ENCODE results near the gene GSG1L. TPM values are rescaled to one million over a fixed set of nuclear protein-coding genes. Genes with fewer than 3 reads are reported as not detected.
"Not testable (repeated sequence)": the region's sequence is repeated elsewhere in the genome, so short reads cannot be mapped to it uniquely, and the experiment has no call there.

Gene GSG1L
- total RNA-seq, 1 donor from 2014 or later: not detected

DNA sequence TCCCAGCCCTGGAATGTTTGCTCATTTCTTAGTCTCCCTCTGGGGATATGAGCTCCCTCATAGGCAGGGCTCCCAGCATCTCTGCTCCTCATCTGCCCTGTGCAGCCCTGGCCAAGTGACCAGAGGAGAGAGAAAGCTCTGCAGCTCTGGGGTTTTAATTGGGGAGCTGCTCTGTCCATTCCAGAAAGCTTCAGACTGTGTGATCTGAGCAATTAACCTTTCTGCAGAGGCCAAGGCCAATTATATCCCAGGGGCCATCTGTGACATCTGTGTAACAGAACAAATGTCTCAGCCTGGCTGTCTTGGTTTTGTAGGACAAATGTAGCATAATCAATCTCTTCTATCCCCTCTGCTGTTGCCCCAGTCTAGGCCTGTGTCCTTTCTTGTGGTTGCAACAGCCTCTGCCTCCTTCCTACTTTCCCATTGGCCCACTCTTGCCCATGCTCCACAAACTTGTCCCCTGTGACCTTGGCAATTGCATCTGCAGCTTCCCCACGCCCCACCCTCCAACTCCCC, 156.0 kb downstream of the GSG1L start:
- Mint-ChIP-seq H3K4me3 (no peak overlapping the region), H3K27me3 (no peaks in the 10 kb centered on the region), H3K36me3 (ENCODE audit: low read depth) (no peaks in the 10 kb centered on the region), H3K27ac (no peak overlapping the region), H3K9me3 (no peaks in the 10 kb centered on the region), H3K4me1 (no peaks in the 10 kb centered on the region)
- intact Hi-C loops (cut with micrococcal nuclease): no loop called here
- DNase-seq: no peak

DNA sequence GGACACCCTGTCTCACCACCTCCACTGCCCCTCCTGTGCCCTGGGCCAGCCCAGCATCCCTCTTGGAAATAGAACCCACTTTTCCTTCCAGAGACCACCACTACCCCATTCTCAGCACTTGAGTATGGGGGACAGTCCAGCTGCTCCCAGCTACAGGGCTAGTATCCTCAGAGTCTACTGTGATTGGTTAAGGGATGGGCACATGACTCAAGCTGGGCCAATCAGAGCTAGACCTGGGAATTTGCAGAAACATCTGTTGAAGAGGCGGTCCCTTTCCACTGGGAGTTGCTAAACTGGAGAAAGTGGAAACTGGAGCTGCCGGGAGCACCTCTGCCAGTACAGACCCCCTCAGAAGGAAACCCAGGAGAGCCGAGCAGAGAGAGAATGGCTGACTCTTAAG, 156.6 kb downstream of the GSG1L start:
- no peaks in the 10 kb centered on the region for H3K27me3 Mint-ChIP-seq
- intact Hi-C loops (cut with micrococcal nuclease): no loop called here

DNA sequence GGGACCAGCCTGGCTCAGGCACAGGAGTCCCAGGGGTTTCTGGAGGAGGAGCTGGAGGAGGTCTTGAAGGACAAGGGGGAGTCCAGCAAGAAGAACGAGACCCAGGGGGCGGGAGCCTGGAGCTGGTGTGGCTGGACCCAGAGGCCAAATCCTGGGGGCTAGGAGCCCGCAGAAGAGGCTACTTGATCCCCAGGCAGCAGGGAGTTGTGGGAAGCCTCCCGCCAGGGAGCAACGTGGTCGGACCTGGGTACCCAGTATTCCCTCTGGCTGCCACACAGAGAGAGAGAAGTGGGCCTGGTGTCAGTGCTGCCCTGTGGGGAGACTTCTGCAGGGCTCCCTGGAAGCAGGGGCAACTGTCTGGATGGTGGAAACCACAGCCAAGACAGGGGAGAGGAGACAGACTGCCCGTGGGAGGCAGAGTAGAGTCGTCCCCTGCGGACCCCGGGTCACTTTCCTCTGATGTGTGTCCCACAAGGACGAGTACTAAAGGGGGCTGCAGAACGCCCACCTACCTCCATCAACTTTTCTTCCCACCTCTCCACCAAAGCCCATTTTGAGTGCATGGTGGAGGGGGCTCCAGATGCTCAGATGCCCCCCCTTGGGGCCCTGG, 160.4 kb downstream of the GSG1L start:
- no peak for DNase-seq
- no peaks in the 10 kb centered on the region for H3K9me3 Mint-ChIP-seq
- intact Hi-C loops (cut with micrococcal nuclease): no loop called here
- no peaks in the 10 kb centered on the region for H3K4me1 Mint-ChIP-seq
- H3K36me3 Mint-ChIP-seq (ENCODE audit: low read depth): no peaks in the 10 kb centered on the region
- no peak overlapping the region for H3K4me3 Mint-ChIP-seq
- H3K27ac Mint-ChIP-seq: no peak overlapping the region
- H3K27me3 Mint-ChIP-seq: no peaks in the 10 kb centered on the region

More for the DNA sequence above, 156.6 kb downstream of the GSG1L start:
- Mint-ChIP-seq H3K27ac (no peak overlapping the region), H3K36me3 (ENCODE audit: low read depth) (no peaks in the 10 kb centered on the region), H3K4me1 (no peaks in the 10 kb centered on the region), H3K4me3 (no peak overlapping the region), H3K9me3 (no peaks in the 10 kb centered on the region)
- no peak for DNase-seq

DNA sequence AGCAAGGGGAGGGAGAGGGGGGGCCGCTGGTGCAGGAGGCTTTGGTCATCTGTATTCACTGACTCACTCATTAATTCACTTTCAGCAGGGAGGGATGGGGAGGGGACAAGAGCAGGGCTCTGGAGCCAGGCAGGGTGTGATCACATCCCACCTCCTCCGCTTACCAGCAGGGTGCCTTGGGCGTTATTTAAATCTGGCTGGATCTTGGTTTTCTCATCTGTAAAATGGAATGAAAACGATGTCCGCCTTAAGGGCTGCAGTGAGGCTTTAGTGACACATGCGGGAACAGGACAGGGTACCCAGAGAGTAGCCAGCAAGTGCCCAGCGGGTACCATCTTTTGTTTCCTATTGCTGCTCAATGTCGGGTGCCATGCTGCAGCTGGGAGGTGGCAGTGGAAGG, 161.0 kb downstream of the GSG1L start:
- intact Hi-C loops (cut with micrococcal nuclease): no loop called here
- Mint-ChIP-seq H3K36me3 (ENCODE audit: low read depth) (no peaks in the 10 kb centered on the region), H3K4me3 (no peak overlapping the region), H3K4me1 (no peaks in the 10 kb centered on the region), H3K27ac (no peak overlapping the region), H3K27me3 (no peaks in the 10 kb centered on the region), H3K9me3 (no peaks in the 10 kb centered on the region)
- DNase-seq: no peak

DNA sequence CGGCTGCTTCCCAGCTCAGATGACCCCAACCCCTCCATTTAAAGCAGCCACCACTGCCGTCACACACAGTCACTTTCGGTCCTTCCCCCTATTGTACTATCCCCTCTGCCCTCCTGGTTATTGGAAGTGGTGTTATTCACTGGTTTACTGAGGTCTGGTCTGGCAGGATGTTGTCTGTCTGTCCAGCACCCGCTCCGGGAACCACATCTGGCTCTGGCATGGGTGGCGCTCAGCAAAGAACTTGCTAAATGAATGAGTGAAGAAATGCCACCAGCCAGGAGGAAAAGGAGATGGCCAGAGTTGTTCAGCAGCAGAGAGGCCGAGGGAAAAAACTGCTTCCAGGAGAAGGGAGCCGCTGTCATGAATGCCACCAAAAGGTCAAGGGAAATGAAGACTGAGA, 161.6 kb downstream of the GSG1L start:
- H3K9me3 Mint-ChIP-seq: no peaks in the 10 kb centered on the region
- no peak for DNase-seq
- H3K4me3 Mint-ChIP-seq: no peak overlapping the region
- H3K36me3 Mint-ChIP-seq (ENCODE audit: low read depth): no peaks in the 10 kb centered on the region
- H3K27ac Mint-ChIP-seq: no peak overlapping the region
- H3K27me3 Mint-ChIP-seq: no peaks in the 10 kb centered on the region
- intact Hi-C loops (cut with micrococcal nuclease): no loop called here
- H3K4me1 Mint-ChIP-seq: no peaks in the 10 kb centered on the region

DNA sequence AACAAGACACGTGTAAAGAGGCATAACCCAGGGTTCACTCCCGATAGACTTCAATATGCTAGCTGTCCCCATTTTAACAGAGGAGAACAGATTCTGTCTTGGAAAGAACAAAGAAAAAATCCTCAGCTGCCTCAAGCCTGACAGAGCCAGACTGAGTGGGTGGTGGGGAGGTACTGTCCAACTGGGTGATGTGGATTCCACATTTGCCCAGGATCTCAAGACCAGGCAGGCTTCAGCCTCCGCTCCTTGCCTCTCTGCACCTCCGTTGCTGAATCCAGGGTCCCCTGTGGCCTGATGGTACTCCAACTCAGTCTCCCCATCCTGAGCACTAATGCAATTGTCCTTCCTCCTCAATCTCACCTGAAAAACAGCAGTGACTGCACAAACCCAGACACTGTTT, 163.8 kb downstream of the GSG1L start:
- Mint-ChIP-seq H3K36me3 (ENCODE audit: low read depth) (no peaks in the 10 kb centered on the region), H3K27me3 (no peaks in the 10 kb centered on the region), H3K4me3 (no peak overlapping the region), H3K9me3 (no peaks in the 10 kb centered on the region), H3K27ac (no peak overlapping the region), H3K4me1 (no peaks in the 10 kb centered on the region)
- no peak for DNase-seq
- intact Hi-C loops (cut with micrococcal nuclease): no loop called here

DNA sequence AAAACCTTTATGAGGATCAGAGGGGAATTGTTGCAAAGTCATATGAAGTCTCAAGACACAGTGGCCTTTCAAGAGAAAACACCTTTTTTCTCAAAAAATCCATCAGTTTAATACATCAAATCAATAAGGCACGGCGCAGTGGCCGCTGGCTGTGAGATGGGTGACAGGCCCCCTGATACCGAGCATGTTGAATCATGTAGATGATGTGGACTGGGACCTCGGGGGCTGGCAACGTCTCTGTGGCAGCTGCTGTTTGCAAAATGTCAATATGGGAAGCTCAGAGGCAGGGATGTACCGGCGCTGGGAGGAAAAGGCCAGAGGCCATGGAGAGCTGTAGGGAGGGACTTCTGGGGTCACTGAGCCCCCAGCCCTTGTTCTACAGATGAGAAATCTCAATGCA, 169.1 kb downstream of the GSG1L start:
- Mint-ChIP-seq H3K27me3 (peaks cover 1% of the 10 kb centered on the region), H3K4me1 (no peaks in the 10 kb centered on the region), H3K27ac (no peak overlapping the region), H3K36me3 (ENCODE audit: low read depth) (no peaks in the 10 kb centered on the region), H3K9me3 (no peaks in the 10 kb centered on the region), H3K4me3 (no peak overlapping the region)
- intact Hi-C loops (cut with micrococcal nuclease): no loop called here
- DNase-seq: no peak

DNA sequence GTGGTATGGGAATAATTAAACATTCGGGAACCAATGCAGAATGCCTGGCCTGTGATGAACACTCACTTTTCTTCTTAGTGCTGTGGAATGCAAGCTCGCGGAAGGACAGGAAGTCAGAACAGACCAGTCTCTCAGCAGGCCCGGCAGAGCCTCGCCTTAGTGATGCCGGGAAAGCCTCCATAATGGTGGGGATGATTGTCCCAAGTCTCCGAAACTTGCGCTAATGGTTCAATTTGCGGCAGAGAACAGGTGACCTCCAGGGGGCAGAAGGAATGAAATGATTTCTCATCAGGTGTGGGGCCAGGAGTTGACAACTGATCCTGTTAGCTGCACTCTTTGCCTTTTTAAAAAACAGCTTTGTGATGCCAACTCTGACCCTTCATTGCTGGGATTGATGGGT, 170.6 kb downstream of the GSG1L start:
- peaks cover 1% of the 10 kb centered on the region for H3K27me3 Mint-ChIP-seq
- H3K9me3 Mint-ChIP-seq: no peaks in the 10 kb centered on the region
- no peaks in the 10 kb centered on the region for H3K36me3 Mint-ChIP-seq (ENCODE audit: low read depth)
- H3K4me3 Mint-ChIP-seq: no peak overlapping the region
- intact Hi-C loops (cut with micrococcal nuclease): no loop called here
- DNase-seq: no peak
- H3K4me1 Mint-ChIP-seq: no peaks in the 10 kb centered on the region
- H3K27ac Mint-ChIP-seq: no peak overlapping the region

DNA sequence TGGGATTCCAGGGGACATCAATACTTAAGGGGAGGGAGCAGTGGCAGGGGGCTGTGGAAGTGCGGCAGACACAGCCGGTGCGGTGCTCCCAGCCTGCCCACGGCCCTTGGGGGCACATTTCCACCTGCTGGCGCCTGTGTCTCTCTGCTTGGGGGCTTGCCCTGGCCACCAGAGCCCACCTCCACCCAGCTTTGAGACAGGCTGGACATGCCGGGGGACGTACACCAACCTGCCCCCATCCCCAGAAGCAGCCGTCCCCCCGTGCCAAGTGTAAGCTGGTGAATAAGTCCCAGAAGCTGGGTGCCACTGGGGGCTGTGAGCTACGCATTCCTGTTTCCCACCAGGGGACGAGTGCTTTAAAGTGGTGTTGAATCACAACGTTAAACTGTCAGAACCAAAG, 172.6 kb downstream of the GSG1L start:
- H3K4me1 Mint-ChIP-seq: no peaks in the 10 kb centered on the region
- DNase-seq: no peak
- H3K4me3 Mint-ChIP-seq: no peak overlapping the region
- H3K27ac Mint-ChIP-seq: no peak overlapping the region
- H3K36me3 Mint-ChIP-seq (ENCODE audit: low read depth): no peaks in the 10 kb centered on the region
- intact Hi-C loops (cut with micrococcal nuclease): no loop called here
- H3K9me3 Mint-ChIP-seq: no peaks in the 10 kb centered on the region
- peaks cover 1% of the 10 kb centered on the region for H3K27me3 Mint-ChIP-seq

DNA sequence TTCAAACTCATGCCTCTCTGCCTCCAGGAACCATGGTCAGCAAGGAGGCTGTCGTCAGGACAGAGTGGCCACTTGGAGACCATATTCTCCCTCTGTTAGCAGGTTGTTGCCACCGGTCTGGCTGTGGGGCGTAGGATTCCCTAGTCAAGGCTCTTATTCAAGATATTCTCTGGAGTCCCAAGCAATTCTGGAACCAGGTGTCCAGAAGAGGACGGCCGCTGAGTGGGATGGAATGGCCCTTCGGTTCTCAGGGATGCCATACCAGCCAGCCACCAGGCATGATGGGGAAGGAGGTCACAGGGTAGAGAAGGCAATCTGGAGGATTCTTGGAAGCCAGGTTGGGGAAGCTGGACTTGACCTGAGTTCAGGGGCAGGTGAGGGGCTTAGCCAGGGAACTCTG, 173.5 kb downstream of the GSG1L start:
- intact Hi-C loops (cut with micrococcal nuclease): no loop called here
- no peak for DNase-seq
- H3K27ac Mint-ChIP-seq: no peak overlapping the region
- H3K27me3 Mint-ChIP-seq: peaks cover 1% of the 10 kb centered on the region
- no peaks in the 10 kb centered on the region for H3K36me3 Mint-ChIP-seq (ENCODE audit: low read depth)
- no peaks in the 10 kb centered on the region for H3K9me3 Mint-ChIP-seq
- H3K4me1 Mint-ChIP-seq: no peaks in the 10 kb centered on the region
- H3K4me3 Mint-ChIP-seq: no peak overlapping the region

DNA sequence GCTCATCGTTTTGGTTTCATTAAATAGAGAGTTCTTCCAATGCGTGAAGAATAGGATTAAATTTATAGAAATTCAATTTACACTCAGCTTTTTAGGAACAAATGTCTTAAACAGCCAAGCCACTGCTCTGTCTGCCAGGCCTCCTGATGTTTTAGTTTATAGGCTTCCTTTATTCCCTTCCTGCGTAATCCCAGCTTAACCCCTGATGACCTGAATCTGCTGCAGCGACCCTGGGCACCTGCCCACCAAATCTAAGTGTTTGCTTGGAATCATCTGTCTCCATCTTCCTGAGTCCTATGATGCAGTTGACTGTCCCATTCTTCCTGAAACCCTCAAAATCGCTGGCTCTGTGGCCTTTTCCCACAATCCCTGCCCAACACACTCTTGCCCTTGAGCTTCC, 179.9 kb downstream of the GSG1L start:
- DNase-seq: no peak
- no peak overlapping the region for H3K4me3 Mint-ChIP-seq
- H3K27ac Mint-ChIP-seq: no peak overlapping the region
- no peaks in the 10 kb centered on the region for H3K36me3 Mint-ChIP-seq (ENCODE audit: low read depth)
- peaks cover 9% of the 10 kb centered on the region for H3K9me3 Mint-ChIP-seq
- H3K27me3 Mint-ChIP-seq: no peaks in the 10 kb centered on the region
- no peaks in the 10 kb centered on the region for H3K4me1 Mint-ChIP-seq
- intact Hi-C loops (cut with micrococcal nuclease): no loop called here

DNA sequence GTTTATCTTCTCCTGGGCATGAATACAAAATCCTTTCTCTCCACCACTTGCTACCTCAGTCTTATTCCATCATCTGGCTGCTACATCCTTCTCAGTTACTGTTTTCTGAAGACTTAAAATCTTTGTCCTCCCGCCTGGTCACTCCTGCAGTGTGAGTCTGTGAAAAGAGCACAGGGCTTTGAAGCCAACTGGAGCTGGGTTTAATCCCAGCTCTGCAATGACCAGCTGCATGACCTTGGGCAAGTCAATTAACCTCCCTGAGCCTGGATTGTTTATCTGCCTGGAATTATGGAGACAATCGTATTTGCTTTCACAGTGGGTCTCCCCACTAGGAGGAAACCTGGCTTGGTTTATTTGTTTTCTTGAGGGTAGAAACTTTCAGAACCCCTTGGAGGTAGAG, 183.2 kb downstream of the GSG1L start:
- no peaks in the 10 kb centered on the region for H3K36me3 Mint-ChIP-seq (ENCODE audit: low read depth)
- H3K9me3 Mint-ChIP-seq: peaks cover 14% of the 10 kb centered on the region
- intact Hi-C loops (cut with micrococcal nuclease): no loop called here
- H3K27ac Mint-ChIP-seq: no peak overlapping the region
- no peaks in the 10 kb centered on the region for H3K4me1 Mint-ChIP-seq
- H3K4me3 Mint-ChIP-seq: no peak overlapping the region
- DNase-seq: no peak
- H3K27me3 Mint-ChIP-seq: no peaks in the 10 kb centered on the region

DNA sequence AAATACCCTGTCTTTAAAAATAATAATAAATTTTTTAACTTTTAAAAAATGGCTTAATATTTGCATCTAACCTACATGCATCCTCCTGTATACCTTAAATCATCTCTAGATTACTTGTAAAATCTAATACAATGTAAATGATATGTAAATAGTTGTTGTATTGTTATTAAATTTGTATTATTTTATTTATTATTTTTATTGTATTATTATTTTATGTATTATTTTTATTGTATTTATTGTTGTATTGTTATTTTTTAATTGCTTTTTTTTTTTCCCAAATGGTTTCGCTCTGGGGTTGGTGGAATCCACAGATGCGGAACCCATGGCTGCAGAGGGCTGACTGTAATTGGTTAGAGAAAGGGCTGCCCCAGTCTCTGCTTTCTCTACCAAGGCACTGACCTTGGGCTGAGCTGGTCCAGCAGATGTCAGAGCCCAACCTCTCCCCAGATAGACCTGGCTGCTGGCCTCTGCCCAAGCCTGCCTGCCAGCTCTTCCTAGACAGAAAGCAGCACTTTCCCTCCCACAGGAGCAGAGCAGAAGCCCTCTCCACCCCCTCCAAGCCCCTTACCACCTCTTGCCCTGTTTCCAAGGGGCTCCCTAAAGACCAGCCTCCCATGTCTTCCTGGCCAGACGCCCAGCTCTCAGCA, 183.8 kb downstream of the GSG1L start:
- H3K27ac Mint-ChIP-seq: no peak overlapping the region
- no peak overlapping the region for H3K4me3 Mint-ChIP-seq
- peaks cover 16% of the 10 kb centered on the region for H3K9me3 Mint-ChIP-seq
- no peaks in the 10 kb centered on the region for H3K36me3 Mint-ChIP-seq (ENCODE audit: low read depth)
- DNase-seq: no peak
- H3K4me1 Mint-ChIP-seq: no peaks in the 10 kb centered on the region
- intact Hi-C loops (cut with micrococcal nuclease): no loop called here
- H3K27me3 Mint-ChIP-seq: no peaks in the 10 kb centered on the region

DNA sequence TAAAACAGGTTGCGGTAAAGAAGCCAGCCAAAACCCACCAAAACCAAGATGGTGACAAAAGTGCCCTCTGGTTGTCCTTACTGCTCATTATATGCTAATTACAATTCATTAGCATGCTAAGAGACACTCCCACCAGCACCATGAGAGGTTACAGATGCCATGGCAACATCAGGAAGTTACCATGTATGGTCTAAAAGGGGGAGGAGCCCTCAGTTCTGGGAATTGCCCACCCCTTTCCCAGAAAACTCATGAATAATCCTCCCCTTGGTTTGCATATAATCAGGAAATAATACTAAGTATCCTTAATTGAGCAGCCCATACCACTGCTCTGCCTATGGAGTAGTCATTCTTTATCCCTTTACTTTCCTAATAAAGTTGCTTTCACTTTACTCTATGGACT, 190.9 kb downstream of the GSG1L start:
- H3K9me3 Mint-ChIP-seq: peaks cover 16% of the 10 kb centered on the region
- H3K36me3 Mint-ChIP-seq (ENCODE audit: low read depth); intact Hi-C loops (cut with micrococcal nuclease); DNase-seq; H3K4me3 Mint-ChIP-seq; H3K4me1 Mint-ChIP-seq; H3K27ac Mint-ChIP-seq; H3K27me3 Mint-ChIP-seq: not testable (repeated sequence)
